ENCODE data around the gene ACBD4. TPM values are rescaled to one million over a fixed set of nuclear protein-coding genes. Genes with fewer than 3 reads are reported as not detected.

The ACBD4 gene
- total and polyA plus RNA-seq, 10 of the 15 experiments (the other 5 are each of a cell fraction or from before 2014, with no cell fraction given), result 0.20 to 13.8 (median 6.9) TPM

DNA sequence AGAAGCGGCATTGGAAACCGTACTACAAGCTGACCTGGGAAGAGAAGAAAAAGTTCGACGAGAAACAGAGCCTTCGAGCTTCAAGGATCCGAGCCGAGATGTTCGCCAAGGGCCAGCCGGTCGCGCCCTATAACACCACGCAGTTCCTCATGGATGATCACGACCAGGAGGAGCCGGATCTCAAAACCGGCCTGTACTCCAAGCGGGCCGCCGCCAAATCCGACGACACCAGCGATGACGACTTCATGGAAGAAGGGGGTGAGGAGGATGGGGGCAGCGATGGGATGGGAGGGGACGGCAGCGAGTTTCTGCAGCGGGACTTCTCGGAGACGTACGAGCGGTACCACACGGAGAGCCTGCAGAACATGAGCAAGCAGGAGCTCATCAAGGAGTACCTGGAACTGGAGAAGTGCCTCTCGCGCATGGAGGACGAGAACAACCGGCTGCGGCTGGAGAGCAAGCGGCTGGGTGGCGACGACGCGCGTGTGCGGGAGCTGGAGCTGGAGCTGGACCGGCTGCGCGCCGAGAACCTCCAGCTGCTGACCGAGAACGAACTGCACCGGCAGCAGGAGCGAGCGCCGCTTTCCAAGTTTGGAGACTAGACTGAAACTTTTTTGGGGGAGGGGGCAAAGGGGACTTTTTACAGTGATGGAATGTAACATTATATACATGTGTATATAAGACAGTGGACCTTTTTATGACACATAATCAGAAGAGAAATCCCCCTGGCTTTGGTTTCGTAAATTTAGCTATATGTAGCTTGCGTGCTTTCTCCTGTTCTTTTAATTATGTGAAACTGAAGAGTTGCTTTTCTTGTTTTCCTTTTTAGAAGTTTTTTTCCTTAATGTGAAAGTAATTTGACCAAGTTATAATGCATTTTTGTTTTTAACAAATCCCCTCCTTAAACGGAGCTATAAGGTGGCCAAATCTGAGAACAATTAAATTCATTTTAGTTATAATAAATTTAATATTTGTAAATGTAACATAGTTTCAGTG lies 14.5 kb downstream of the ACBD4 start (continued):
- TF ChIP-seq, protein P1, sequence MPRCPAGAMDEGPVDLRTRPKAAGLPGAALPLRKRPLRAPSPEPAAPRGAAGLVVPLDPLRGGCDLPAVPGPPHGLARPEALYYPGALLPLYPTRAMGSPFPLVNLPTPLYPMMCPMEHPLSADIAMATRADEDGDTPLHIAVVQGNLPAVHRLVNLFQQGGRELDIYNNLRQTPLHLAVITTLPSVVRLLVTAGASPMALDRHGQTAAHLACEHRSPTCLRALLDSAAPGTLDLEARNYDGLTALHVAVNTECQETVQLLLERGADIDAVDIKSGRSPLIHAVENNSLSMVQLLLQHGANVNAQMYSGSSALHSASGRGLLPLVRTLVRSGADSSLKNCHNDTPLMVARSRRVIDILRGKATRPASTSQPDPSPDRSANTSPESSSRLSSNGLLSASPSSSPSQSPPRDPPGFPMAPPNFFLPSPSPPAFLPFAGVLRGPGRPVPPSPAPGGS (IDR thresholded peaks at IDR 0.05; ENCODE audit: borderline replicate concordance, insufficient read depth, low read depth, low read length, poor library complexity, severe bottlenecking), result peak; percentile 56
- peak; percentile 19 for TF ChIP-seq RELA (IDR thresholded peaks at IDR 0.05; ENCODE audit: borderline replicate concordance, partially characterized antibody)
- TF ChIP-seq POU2F2 (IDR thresholded peaks at IDR 0.05; ENCODE audit: borderline replicate concordance, low read depth, low read length), result 0 out of 3 replicates have a peak, but pooled peaks have one; percentile 16
- TF ChIP-seq RUNX3 (IDR thresholded peaks at IDR 0.05; ENCODE audit: low read length), result peak; percentile 12; the same call in 1 of the 2 replicates
- 0 out of 4 replicates have a peak, but pooled peaks of 1 of the 2 experiments have one; percentile 37 for TF ChIP-seq IKZF2 (IDR thresholded peaks at IDR 0.05)
- TF ChIP-seq, protein P2, sequence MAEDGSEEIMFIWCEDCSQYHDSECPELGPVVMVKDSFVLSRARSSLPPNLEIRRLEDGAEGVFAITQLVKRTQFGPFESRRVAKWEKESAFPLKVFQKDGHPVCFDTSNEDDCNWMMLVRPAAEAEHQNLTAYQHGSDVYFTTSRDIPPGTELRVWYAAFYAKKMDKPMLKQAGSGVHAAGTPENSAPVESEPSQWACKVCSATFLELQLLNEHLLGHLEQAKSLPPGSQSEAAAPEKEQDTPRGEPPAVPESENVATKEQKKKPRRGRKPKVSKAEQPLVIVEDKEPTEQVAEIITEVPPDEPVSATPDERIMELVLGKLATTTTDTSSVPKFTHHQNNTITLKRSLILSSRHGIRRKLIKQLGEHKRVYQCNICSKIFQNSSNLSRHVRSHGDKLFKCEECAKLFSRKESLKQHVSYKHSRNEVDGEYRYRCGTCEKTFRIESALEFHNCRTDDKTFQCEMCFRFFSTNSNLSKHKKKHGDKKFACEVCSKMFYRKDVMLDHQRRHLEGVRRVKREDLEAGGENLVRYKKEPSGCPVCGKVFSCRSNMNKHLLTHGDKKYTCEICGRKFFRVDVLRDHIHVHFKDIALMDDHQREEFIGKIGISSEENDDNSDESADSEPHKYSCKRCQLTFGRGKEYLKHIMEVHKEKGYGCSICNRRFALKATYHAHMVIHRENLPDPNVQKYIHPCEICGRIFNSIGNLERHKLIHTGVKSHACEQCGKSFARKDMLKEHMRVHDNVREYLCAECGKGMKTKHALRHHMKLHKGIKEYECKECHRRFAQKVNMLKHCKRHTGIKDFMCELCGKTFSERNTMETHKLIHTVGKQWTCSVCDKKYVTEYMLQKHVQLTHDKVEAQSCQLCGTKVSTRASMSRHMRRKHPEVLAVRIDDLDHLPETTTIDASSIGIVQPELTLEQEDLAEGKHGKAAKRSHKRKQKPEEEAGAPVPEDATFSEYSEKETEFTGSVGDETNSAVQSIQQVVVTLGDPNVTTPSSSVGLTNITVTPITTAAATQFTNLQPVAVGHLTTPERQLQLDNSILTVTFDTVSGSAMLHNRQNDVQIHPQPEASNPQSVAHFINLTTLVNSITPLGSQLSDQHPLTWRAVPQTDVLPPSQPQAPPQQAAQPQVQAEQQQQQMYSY (CRISPR knock-in tag; IDR thresholded peaks at IDR 0.05), result 0 out of 2 replicates have a peak, but pooled peaks have one; percentile 18
- peak; percentile 39; the same call in 1 of the 2 replicates for TF ChIP-seq JUNB (IDR thresholded peaks at IDR 0.05)
- no peak; the same call in 1 of the 2 replicates for TF ChIP-seq CHD1 (IDR thresholded peaks at IDR 0.05; ENCODE audit: low read depth, low read length)
- no peak for TF ChIP-seq RFX5 (IDR thresholded peaks at IDR 0.05; ENCODE audit: low read depth, low read length)
- TF ChIP-seq SMARCA5 (IDR thresholded peaks at IDR 0.05), result peak; percentile 46; the same call in 1 of the 2 replicates
- TF ChIP-seq IKZF1 (conservative IDR thresholded peaks at IDR 0.05), result no peak; the same call in 1 of the 2 replicates
- no peak for TF ChIP-seq TBL1XR1 (IDR thresholded peaks at IDR 0.05; ENCODE audit: low read depth, low read length)

All from GM12878 (cell line).